ENCODE data around the gene MAN2A2. TPM values are rescaled to one million over a fixed set of nuclear protein-coding genes. Genes with fewer than 3 reads are reported as not detected.

The MAN2A2 gene
- total and polyA plus RNA-seq, 2 donors (not counting 3 experiments of a cell fraction or from before 2014, with no cell fraction given), result 60.9 to 77.7 TPM

DNA sequence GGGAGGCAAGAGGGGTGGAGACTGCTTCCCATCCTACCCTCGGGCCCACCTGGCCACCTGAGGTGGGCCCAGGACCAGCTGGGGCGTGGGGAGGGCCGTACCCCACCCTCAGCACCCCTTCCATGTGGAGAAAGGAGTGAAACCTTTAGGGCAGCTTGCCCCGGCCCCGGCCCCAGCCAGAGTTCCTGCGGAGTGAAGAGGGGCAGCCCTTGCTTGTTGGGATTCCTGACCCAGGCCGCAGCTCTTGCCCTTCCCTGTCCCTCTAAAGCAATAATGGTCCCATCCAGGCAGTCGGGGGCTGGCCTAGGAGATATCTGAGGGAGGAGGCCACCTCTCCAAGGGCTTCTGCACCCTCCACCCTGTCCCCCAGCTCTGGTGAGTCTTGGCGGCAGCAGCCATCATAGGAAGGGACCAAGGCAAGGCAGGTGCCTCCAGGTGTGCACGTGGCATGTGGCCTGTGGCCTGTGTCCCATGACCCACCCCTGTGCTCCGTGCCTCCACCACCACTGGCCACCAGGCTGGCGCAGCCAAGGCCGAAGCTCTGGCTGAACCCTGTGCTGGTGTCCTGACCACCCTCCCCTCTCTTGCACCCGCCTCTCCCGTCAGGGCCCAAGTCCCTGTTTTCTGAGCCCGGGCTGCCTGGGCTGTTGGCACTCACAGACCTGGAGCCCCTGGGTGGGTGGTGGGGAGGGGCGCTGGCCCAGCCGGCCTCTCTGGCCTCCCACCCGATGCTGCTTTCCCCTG is 21.0 kb upstream of the MAN2A2 start:
- H3K9me3 ChIP-seq (replicated peaks; ENCODE audit: control insufficient read depth, insufficient read depth, low read length), result no peaks in the 10 kb centered on the region
- H2AFZ ChIP-seq (ENCODE audit: low read depth, low read length), result no peak overlapping the region
- peaks cover 24% of the 10 kb centered on the region for H3K4me1 ChIP-seq (ENCODE audit: control insufficient read depth, extremely low read depth, insufficient read depth, low read length)
- intact Hi-C loops (cut with micrococcal nuclease), result loop anchor here (10.0 kb wide), 1 partner anchor 347 kb away; no protein-coding TSS in a partner anchor
- FAIRE-seq (no peak), DNase-seq (ENCODE audit: low read depth, low spot score) (no peak)
- no peaks in the 10 kb centered on the region for H4K20me1 ChIP-seq (replicated peaks; ENCODE audit: control insufficient read depth, extremely low read depth, insufficient read depth, low read length)
- no peaks in the 10 kb centered on the region for H3K27me3 ChIP-seq (ENCODE audit: control insufficient read depth in 2 of 2, insufficient read depth in 2 of 2, low read length in 2 of 2)
- ChIA-PET POLR2A (no interaction called here), CTCF (no interaction called here)
- no peaks in the 10 kb centered on the region for H3K9me1 ChIP-seq (replicated peaks; ENCODE audit: control insufficient read depth, extremely low read depth, insufficient read depth, low read length)
- no peak overlapping the region for H3K9ac ChIP-seq (replicated peaks; ENCODE audit: extremely low read depth, insufficient read depth, low read length)
- peaks cover 6 to 45% of the 10 kb centered on the region in 2 experiments for H3K36me3 ChIP-seq (ENCODE audit: control insufficient read depth in 2 of 2, extremely low read depth in 1 of 2, insufficient read depth in 2 of 2, low read length in 2 of 2)
- no peak overlapping the region for H3K4me2 ChIP-seq (ENCODE audit: insufficient read depth, low read length)
- H3K27ac ChIP-seq (ENCODE audit: insufficient read depth, low read depth, low read length), result no peak overlapping the region
- TF ChIP-seq, protein P1, sequence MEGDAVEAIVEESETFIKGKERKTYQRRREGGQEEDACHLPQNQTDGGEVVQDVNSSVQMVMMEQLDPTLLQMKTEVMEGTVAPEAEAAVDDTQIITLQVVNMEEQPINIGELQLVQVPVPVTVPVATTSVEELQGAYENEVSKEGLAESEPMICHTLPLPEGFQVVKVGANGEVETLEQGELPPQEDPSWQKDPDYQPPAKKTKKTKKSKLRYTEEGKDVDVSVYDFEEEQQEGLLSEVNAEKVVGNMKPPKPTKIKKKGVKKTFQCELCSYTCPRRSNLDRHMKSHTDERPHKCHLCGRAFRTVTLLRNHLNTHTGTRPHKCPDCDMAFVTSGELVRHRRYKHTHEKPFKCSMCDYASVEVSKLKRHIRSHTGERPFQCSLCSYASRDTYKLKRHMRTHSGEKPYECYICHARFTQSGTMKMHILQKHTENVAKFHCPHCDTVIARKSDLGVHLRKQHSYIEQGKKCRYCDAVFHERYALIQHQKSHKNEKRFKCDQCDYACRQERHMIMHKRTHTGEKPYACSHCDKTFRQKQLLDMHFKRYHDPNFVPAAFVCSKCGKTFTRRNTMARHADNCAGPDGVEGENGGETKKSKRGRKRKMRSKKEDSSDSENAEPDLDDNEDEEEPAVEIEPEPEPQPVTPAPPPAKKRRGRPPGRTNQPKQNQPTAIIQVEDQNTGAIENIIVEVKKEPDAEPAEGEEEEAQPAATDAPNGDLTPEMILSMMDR (IDR thresholded peaks at IDR 0.05; ENCODE audit: extremely low read depth in 1 of 2, insufficient read depth in 1 of 2, low read depth in 1 of 2, low read length in 2 of 2), result no peak
- no peak for TF ChIP-seq EZH2 (IDR thresholded peaks at IDR 0.05; ENCODE audit: borderline replicate concordance, low read depth, low read length, severe bottlenecking)
- TF ChIP-seq POLR2AphosphoS5 (IDR thresholded peaks at IDR 0.05; ENCODE audit: insufficient read depth, low read depth, low read length), result no peak
- BruUV-seq (replicated peaks), result no TSS peak
- dilution Hi-C loops (cut with MboI; ENCODE audit: extremely low pct_ligation_motif_present, low sequenced_read_pairs), result no loop called here
- no peak overlapping the region for H3K4me3 ChIP-seq (replicated peaks in 1 of 3; ENCODE audit: insufficient read depth in 1 of 3, low read depth in 1 of 3, low read length in 3 of 3)
- H3K79me2 ChIP-seq (ENCODE audit: control insufficient read depth, insufficient read depth, low read length), result peaks cover 15% of the 10 kb centered on the region
